ENCODE data around the gene ANKS1A. TPM values are rescaled to one million over a fixed set of nuclear protein-coding genes. Genes with fewer than 3 reads are reported as not detected.
"Not testable (repeated sequence)": the region's sequence is repeated elsewhere in the genome, so short reads cannot be mapped to it uniquely, and the experiment has no call there.

The ANKS1A gene
- total RNA-seq, 1 donor from 2014 or later = 11.5 TPM

DNA sequence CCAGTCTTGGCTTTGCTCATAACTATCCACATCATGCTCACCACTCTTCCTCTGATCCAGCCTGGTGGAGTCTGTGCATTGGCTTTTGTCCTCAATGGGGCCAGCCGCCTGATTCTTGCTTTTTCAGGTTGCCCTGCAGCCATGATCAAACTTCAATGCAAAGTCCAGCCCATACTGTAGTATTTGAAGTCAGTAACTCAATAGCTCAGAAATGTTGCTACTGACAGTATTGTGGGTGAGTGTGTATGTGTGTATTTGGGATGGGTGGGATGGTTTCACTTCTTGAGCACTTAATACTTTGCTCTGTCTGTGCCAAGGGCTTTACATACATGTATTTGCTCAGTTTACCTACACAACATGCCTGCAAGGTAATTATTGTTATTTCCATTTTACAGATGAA is 10.7 kb downstream of the ANKS1A start:
- H3K27ac ChIP-seq (ENCODE audit: low read depth, low read length); H3K27me3 ChIP-seq (ENCODE audit: control insufficient read depth in 3 of 3, insufficient read depth in 3 of 3, low read length in 3 of 3); H3K9me3 ChIP-seq (ENCODE audit: control insufficient read depth in 3 of 3, low read length in 3 of 3); H3K4me1 ChIP-seq (ENCODE audit: control insufficient read depth in 3 of 3, insufficient read depth in 3 of 3, low read length in 3 of 3); H3K4me3 ChIP-seq (ENCODE audit: low read length in 3 of 3); H3K9ac ChIP-seq (ENCODE audit: low read depth in 1 of 3, low read length in 3 of 3); H3K36me3 ChIP-seq (ENCODE audit: control insufficient read depth in 3 of 3, insufficient read depth in 3 of 3, low read length in 3 of 3): not testable (repeated sequence)

- H3K27me3 ChIP-seq (ENCODE audit: control insufficient read depth in 3 of 3, insufficient read depth in 3 of 3, low read length in 3 of 3) = no peaks in the 10 kb centered on the region
- H3K9ac ChIP-seq (ENCODE audit: low read depth in 1 of 3, low read length in 3 of 3) = no peak overlapping the region
- no peak overlapping the region for H3K27ac ChIP-seq (ENCODE audit: low read depth, low read length)
- no peaks in the 10 kb centered on the region for H3K9me3 ChIP-seq (ENCODE audit: control insufficient read depth in 3 of 3, low read length in 3 of 3)
- H3K4me3 ChIP-seq (ENCODE audit: low read length in 3 of 3) = no peak overlapping the region
- H3K36me3 ChIP-seq (ENCODE audit: control insufficient read depth in 3 of 3, insufficient read depth in 3 of 3, low read length in 3 of 3) = no peaks in the 10 kb centered on the region
- peaks cover 0 to 5% (median 5%) of the 10 kb centered on the region in 3 donors for H3K4me1 ChIP-seq (ENCODE audit: control insufficient read depth in 3 of 3, insufficient read depth in 3 of 3, low read length in 3 of 3)
These were observed 11.4 kb downstream of the ANKS1A start for GRCh38 chr6:34900321-34901031.

- Histone ChIP-seq H3K9me3 (ENCODE audit: control insufficient read depth in 3 of 3, low read length in 3 of 3) (no peaks in the 10 kb centered on the region), H3K27ac (ENCODE audit: low read depth, low read length) (no peak overlapping the region), H3K9ac (ENCODE audit: low read depth in 1 of 3, low read length in 3 of 3) (no peak overlapping the region), H3K36me3 (ENCODE audit: control insufficient read depth in 3 of 3, insufficient read depth in 3 of 3, low read length in 3 of 3) (no peaks in the 10 kb centered on the region), H3K27me3 (ENCODE audit: control insufficient read depth in 3 of 3, insufficient read depth in 3 of 3, low read length in 3 of 3) (no peaks in the 10 kb centered on the region), H3K4me3 (ENCODE audit: low read length in 3 of 3) (no peak overlapping the region), H3K4me1 (ENCODE audit: control insufficient read depth in 3 of 3, insufficient read depth in 3 of 3, low read length in 3 of 3) (peaks cover 0 to 5% (median 5%) of the 10 kb centered on the region in 3 donors)
These were observed 12.9 kb downstream of the ANKS1A start for GRCh38 chr6:34901930-34902329.

DNA sequence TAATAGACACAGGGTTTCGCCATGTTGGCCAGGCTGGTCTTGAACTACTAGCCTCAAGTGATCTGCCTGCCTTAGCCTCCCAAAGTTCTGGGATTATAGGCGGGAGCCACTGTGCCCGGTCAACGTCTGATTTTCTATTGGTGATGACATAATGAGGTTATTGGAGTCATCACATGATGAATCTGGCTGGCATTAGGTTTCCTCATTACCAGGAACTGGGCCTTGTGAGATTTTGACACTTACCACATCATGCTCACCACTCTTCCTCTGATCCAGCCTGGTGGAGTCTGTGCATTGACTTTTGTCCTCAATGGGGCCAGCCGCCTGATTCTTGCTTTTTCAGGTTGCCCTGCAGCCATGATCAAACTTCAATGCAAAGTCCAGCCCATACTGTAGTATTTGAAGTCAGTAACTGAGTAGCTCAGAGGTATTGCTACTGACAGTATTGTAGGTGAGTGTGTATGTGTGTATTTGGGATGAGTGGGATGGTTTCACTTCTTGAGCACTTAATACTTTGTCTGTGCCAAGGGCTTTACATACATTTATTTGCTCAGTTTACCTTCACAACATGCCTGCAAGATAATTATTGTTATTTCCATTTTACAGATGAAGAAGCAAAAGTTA is 16.0 kb downstream of the ANKS1A start:
- H3K4me3 ChIP-seq (ENCODE audit: low read length in 3 of 3) = no peak overlapping the region
- no peaks in the 10 kb centered on the region for H3K9me3 ChIP-seq (ENCODE audit: control insufficient read depth in 3 of 3, low read length in 3 of 3)
- H3K27ac ChIP-seq (ENCODE audit: low read depth, low read length) = no peak overlapping the region
- H3K27me3 ChIP-seq (ENCODE audit: control insufficient read depth in 3 of 3, insufficient read depth in 3 of 3, low read length in 3 of 3) = no peaks in the 10 kb centered on the region
- H3K36me3 ChIP-seq (ENCODE audit: control insufficient read depth in 3 of 3, insufficient read depth in 3 of 3, low read length in 3 of 3) = no peaks in the 10 kb centered on the region
- H3K4me1 ChIP-seq (ENCODE audit: control insufficient read depth in 3 of 3, insufficient read depth in 3 of 3, low read length in 3 of 3) = no peaks in the 10 kb centered on the region
- no peak overlapping the region for H3K9ac ChIP-seq (ENCODE audit: low read depth in 1 of 3, low read length in 3 of 3)

GRCh38 chr6:34906826-34907225 is 17.8 kb downstream of the ANKS1A start:
- H3K9ac ChIP-seq (ENCODE audit: low read depth in 1 of 3, low read length in 3 of 3) = no peak overlapping the region
- no peak overlapping the region for H3K4me3 ChIP-seq (ENCODE audit: low read length in 3 of 3)
- H3K9me3 ChIP-seq (ENCODE audit: control insufficient read depth in 3 of 3, low read length in 3 of 3) = no peaks in the 10 kb centered on the region
- no peaks in the 10 kb centered on the region for H3K36me3 ChIP-seq (ENCODE audit: control insufficient read depth in 3 of 3, insufficient read depth in 3 of 3, low read length in 3 of 3)
- no peak overlapping the region for H3K27ac ChIP-seq (ENCODE audit: low read depth, low read length)
- H3K4me1 ChIP-seq (ENCODE audit: control insufficient read depth in 3 of 3, insufficient read depth in 3 of 3, low read length in 3 of 3) = no peaks in the 10 kb centered on the region
- H3K27me3 ChIP-seq (ENCODE audit: control insufficient read depth in 3 of 3, insufficient read depth in 3 of 3, low read length in 3 of 3) = no peaks in the 10 kb centered on the region

DNA sequence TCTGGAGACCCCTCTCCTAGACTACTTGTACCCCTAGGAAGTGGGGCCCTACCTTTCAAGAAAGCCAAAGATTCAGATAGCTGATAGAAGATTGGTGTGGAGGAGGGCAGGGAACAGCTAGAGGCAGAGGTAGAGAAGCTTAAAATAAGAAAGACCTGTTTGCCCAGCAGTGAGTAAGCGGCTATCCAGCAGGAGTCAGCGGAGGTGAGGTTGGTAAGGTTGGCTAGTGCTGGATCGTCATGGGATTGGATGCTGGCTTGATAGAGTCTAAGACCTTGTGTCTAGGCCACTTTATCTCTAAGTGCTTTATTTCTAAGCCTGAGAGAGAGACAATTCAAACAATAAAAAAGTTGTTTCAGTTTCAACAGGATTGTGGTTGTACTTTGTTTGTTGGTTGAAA is 19.1 kb downstream of the ANKS1A start:
- Histone ChIP-seq H3K36me3 (ENCODE audit: control insufficient read depth in 3 of 3, insufficient read depth in 3 of 3, low read length in 3 of 3) (no peaks in the 10 kb centered on the region), H3K4me3 (ENCODE audit: low read length in 3 of 3) (no peak overlapping the region), H3K27ac (ENCODE audit: low read depth, low read length) (no peak overlapping the region), H3K27me3 (ENCODE audit: control insufficient read depth in 3 of 3, insufficient read depth in 3 of 3, low read length in 3 of 3) (no peaks in the 10 kb centered on the region), H3K9me3 (ENCODE audit: control insufficient read depth in 3 of 3, low read length in 3 of 3) (no peaks in the 10 kb centered on the region), H3K4me1 (ENCODE audit: control insufficient read depth in 3 of 3, insufficient read depth in 3 of 3, low read length in 3 of 3) (no peaks in the 10 kb centered on the region), H3K9ac (ENCODE audit: low read depth in 1 of 3, low read length in 3 of 3) (no peak overlapping the region)

- Histone ChIP-seq H3K9ac (ENCODE audit: low read depth in 1 of 3, low read length in 3 of 3) (no peak overlapping the region), H3K9me3 (ENCODE audit: control insufficient read depth in 3 of 3, low read length in 3 of 3) (no peaks in the 10 kb centered on the region), H3K27ac (ENCODE audit: low read depth, low read length) (no peak overlapping the region), H3K4me3 (ENCODE audit: low read length in 3 of 3) (no peak overlapping the region), H3K4me1 (ENCODE audit: control insufficient read depth in 3 of 3, insufficient read depth in 3 of 3, low read length in 3 of 3) (no peaks in the 10 kb centered on the region), H3K36me3 (ENCODE audit: control insufficient read depth in 3 of 3, insufficient read depth in 3 of 3, low read length in 3 of 3) (no peaks in the 10 kb centered on the region), H3K27me3 (ENCODE audit: control insufficient read depth in 3 of 3, insufficient read depth in 3 of 3, low read length in 3 of 3) (no peaks in the 10 kb centered on the region)
These were observed 20.3 kb downstream of the ANKS1A start for GRCh38 chr6:34909320-34909883.

DNA sequence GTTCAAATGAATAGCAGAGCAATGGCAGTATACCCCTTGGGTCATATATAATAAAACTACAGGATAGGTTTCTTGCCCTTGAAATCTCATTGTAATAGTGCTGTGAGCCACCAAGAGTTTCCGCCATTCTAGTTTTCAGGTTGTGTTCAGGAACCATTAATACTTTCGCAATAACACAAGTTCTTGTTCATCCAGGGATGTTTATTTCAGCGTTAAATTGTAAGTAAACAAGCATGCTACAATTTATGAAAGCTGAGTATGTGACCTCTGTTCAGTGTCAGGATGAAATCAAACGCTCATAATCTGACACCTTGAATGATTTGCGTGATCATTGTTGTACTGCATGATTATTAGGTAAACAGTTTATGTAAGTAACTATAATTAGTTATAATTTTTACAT is 22.8 kb downstream of the ANKS1A start:
- Histone ChIP-seq H3K9me3 (ENCODE audit: control insufficient read depth in 3 of 3, low read length in 3 of 3) (no peaks in the 10 kb centered on the region), H3K4me1 (ENCODE audit: control insufficient read depth in 3 of 3, insufficient read depth in 3 of 3, low read length in 3 of 3) (peaks cover 0 to 3% (median 0%) of the 10 kb centered on the region in 3 donors), H3K27ac (ENCODE audit: low read depth, low read length) (no peak overlapping the region), H3K4me3 (ENCODE audit: low read length in 3 of 3) (no peak overlapping the region), H3K36me3 (ENCODE audit: control insufficient read depth in 3 of 3, insufficient read depth in 3 of 3, low read length in 3 of 3) (no peaks in the 10 kb centered on the region), H3K9ac (ENCODE audit: low read depth in 1 of 3, low read length in 3 of 3) (no peak overlapping the region), H3K27me3 (ENCODE audit: control insufficient read depth in 3 of 3, insufficient read depth in 3 of 3, low read length in 3 of 3) (no peaks in the 10 kb centered on the region)

- H3K27me3 ChIP-seq (ENCODE audit: control insufficient read depth in 3 of 3, insufficient read depth in 3 of 3, low read length in 3 of 3) = no peaks in the 10 kb centered on the region
- peaks cover 5 to 13% (median 10%) of the 10 kb centered on the region in 3 donors for H3K4me1 ChIP-seq (ENCODE audit: control insufficient read depth in 3 of 3, insufficient read depth in 3 of 3, low read length in 3 of 3)
- H3K4me3 ChIP-seq (ENCODE audit: low read length in 3 of 3) = no peak overlapping the region
- no peaks in the 10 kb centered on the region for H3K9me3 ChIP-seq (ENCODE audit: control insufficient read depth in 3 of 3, low read length in 3 of 3)
- H3K27ac ChIP-seq (ENCODE audit: low read depth, low read length) = no peak overlapping the region
- no peaks in the 10 kb centered on the region for H3K36me3 ChIP-seq (ENCODE audit: control insufficient read depth in 3 of 3, insufficient read depth in 3 of 3, low read length in 3 of 3)
- no peak overlapping the region for H3K9ac ChIP-seq (ENCODE audit: low read depth in 1 of 3, low read length in 3 of 3)
These were observed 23.8 kb downstream of the ANKS1A start for GRCh38 chr6:34912715-34913464.

DNA sequence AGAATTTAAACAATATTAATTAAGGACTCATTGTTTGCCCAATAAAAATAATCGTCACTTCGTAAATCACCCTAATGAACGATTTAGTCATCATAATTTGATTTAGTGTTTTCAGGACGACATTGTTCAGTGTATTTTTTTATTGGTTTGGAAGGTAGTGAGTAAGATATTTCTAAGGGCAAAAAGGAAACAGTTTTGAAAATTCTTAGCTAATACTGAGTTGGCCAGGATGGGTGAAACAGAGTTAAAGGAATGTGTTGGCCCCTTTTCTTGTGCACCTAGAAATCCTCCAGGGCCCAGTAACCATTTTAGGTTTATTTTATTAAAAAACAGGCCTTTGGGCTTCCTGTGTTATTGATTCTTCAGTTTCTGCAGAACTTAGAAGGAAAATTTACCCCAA is 25.3 kb downstream of the ANKS1A start:
- no peaks in the 10 kb centered on the region for H3K27me3 ChIP-seq (ENCODE audit: control insufficient read depth in 3 of 3, insufficient read depth in 3 of 3, low read length in 3 of 3)
- no peak overlapping the region for H3K27ac ChIP-seq (ENCODE audit: low read depth, low read length)
- no peaks in the 10 kb centered on the region for H3K36me3 ChIP-seq (ENCODE audit: control insufficient read depth in 3 of 3, insufficient read depth in 3 of 3, low read length in 3 of 3)
- peaks cover 10 to 16% (median 15%) of the 10 kb centered on the region in 3 donors for H3K4me1 ChIP-seq (ENCODE audit: control insufficient read depth in 3 of 3, insufficient read depth in 3 of 3, low read length in 3 of 3)
- no peaks in the 10 kb centered on the region for H3K9me3 ChIP-seq (ENCODE audit: control insufficient read depth in 3 of 3, low read length in 3 of 3)
- no peak overlapping the region for H3K9ac ChIP-seq (ENCODE audit: low read depth in 1 of 3, low read length in 3 of 3)
- no peak overlapping the region for H3K4me3 ChIP-seq (ENCODE audit: low read length in 3 of 3)

All from skeletal muscle tissue (tissue), 4 donors.